AG09309 (cell line): ENCODE data around the gene PPP6R3.
"Not testable (repeated sequence)": the region's sequence is repeated elsewhere in the genome, so short reads cannot be mapped to it uniquely, and the experiment has no call there.

ENCODE experiments used
- DNase-seq: peaks from one replicate; pipeline ENCODE4 v3.0.0-alpha.2; 2010; ENCODE audit warnings: low read depth
- H3K4me3 ChIP-seq: 2 replicates; pipeline ENCODE4 v1.5.1; 2011; ENCODE audit warnings: mild to moderate bottlenecking, low read depth, low read length, moderate library complexity; ENCODE audit not compliant: control insufficient read depth
- TF ChIP-seq, protein P1 (sequence below): IDR thresholded peaks from 2 replicates; pipeline ENCODE4 v1.5.1; 2011; ENCODE audit warnings: mild to moderate bottlenecking, low read depth, low read length, inconsistent platforms; ENCODE audit not compliant: insufficient read depth, control insufficient read depth; ENCODE audit errors: missing control alignments

PPP6R3 gene

DNA sequence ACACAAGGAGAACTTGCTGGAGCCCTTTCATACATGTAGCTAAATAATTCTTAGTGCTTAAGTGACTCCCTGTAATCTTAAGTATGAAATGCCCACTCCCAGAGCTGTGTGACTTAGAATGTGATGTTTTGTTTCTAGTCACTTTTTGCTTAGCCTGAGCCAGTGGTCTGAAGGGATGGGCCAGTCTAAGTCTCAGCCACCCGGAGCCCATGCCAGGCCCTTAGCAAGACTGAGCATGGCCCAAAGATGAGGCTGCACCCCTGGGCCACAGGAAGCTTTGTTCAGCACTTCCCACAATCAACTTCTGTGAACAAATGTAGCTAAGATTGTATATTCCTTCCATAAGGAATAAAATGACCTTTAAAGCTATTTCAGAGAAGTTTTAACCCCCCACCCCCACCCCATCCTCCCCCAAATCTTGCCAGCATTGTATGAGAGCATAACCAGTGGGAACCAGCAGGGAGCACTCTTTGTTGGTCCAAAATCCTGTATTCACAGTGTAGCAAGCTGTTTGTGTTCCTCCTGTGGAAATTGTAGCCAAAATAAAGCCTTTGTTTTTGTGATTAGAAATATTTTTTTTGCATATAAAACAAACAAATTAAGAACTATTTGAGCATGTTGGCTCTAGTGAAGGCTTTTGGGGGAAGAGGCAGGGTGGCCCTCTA is 150.0 kb downstream of the PPP6R3 start:
- no peak overlapping the region for H3K4me3 ChIP-seq
- no peak for DNase-seq
- TF ChIP-seq, protein P1, sequence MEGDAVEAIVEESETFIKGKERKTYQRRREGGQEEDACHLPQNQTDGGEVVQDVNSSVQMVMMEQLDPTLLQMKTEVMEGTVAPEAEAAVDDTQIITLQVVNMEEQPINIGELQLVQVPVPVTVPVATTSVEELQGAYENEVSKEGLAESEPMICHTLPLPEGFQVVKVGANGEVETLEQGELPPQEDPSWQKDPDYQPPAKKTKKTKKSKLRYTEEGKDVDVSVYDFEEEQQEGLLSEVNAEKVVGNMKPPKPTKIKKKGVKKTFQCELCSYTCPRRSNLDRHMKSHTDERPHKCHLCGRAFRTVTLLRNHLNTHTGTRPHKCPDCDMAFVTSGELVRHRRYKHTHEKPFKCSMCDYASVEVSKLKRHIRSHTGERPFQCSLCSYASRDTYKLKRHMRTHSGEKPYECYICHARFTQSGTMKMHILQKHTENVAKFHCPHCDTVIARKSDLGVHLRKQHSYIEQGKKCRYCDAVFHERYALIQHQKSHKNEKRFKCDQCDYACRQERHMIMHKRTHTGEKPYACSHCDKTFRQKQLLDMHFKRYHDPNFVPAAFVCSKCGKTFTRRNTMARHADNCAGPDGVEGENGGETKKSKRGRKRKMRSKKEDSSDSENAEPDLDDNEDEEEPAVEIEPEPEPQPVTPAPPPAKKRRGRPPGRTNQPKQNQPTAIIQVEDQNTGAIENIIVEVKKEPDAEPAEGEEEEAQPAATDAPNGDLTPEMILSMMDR, result peak; percentile 35

- no peak overlapping the region for H3K4me3 ChIP-seq
- TF ChIP-seq, protein P1, result no peak
- DNase-seq, result no peak
These were observed 155.1 kb downstream of the PPP6R3 start for GRCh38 chr11:68615657-68616056.

GRCh38 chr11:68617925-68618809 is 157.6 kb downstream of the PPP6R3 start:
- H3K4me3 ChIP-seq, result no peak overlapping the region
- TF ChIP-seq, protein P1, result no peak
- DNase-seq, result no peak

GRCh38 chr11:68621826-68622225 is 161.3 kb downstream of the PPP6R3 start:
- DNase-seq, result no peak
- H3K4me3 ChIP-seq, result no peak overlapping the region
- TF ChIP-seq, protein P1, result no peak

- not testable (repeated sequence) for H3K4me3 ChIP-seq, DNase-seq
These were observed 163.2 kb downstream of the PPP6R3 start for GRCh38 chr11:68623706-68624105.

- not testable (repeated sequence) for H3K4me3 ChIP-seq, DNase-seq
These were observed 164.5 kb downstream of the PPP6R3 start for GRCh38 chr11:68625069-68625468.

DNA sequence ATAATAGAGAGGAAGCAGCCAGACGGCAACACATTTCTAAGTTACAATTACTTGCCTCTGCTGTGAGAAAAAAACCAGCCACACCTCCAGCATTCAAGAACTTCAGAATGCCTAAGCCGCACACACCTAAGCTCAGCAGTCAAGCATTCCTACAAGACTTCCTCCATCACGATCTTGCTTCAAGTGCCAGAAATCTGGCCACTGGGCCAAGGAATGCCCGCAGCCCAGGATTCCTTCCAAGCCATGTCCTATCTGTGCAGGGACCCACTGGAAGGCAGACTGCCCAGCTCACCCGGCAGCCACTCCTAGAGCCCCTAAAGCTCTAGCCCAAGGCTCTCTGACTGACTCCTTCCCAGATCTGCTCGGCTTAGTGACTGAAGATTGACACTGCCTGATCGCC is 165.7 kb downstream of the PPP6R3 start:
- not testable (repeated sequence) for H3K4me3 ChIP-seq

DNA sequence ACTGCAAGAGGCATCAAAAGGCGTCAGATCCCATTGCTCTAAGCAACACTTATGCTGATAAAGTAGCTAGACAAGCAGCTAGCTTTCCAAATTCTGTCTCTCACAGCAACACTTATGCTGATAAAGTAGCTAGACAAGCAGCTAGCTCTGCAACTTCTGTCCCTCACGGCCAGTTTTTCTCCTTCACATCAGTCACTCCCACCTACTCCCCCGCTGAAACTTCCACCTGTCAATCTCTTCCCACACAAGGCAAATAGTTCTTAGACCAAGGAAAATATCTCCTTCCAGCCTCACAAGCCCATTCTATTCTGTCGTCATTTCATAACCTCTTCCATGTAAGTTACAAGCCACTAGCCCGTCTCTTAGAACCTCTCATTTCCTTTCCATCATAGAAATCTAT is 168.3 kb downstream of the PPP6R3 start:
- DNase-seq, result not testable (repeated sequence)

More for the DNA sequence above, 165.7 kb downstream of the PPP6R3 start:
- not testable (repeated sequence) for DNase-seq

DNA sequence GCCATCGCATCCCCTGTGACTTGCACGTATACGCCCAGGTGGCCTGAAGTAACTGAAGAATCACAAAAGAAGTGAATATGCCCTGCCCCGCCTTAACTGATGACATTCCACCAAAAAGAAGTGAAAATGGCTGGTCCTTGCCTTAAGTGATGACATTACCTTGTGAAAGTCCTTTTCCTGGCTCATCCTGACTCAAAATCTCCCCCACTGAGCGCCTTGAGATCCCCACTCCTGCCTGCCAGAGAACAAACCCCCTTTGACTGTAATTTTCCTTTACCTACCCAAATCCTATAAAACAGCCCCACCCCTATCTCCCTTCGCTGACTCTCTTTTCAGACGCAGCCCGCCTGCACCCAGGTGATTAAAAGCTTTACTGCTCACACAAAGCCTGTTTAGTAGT is 171.8 kb downstream of the PPP6R3 start:
- H3K4me3 ChIP-seq, DNase-seq: not testable (repeated sequence)

More for the DNA sequence above, 168.3 kb downstream of the PPP6R3 start:
- H3K4me3 ChIP-seq, result not testable (repeated sequence)
